Activated T-helper 1 cell treated with anti-CD3 and anti-CD28 coated beads, Interleukin-12 subunit alpha, Interleukin-12 subunit beta, Interleukin-2, Interleukin-4 antibody, amounts not matched to agents 30 ng/mL and 10 ng/mL and 1 ng/mL, durations not matched to agents 14 hours and 24 hours and 36 hours (primary cell): ENCODE results near the gene PROSER2. TPM values are rescaled to one million over a fixed set of nuclear protein-coding genes. Genes with fewer than 3 reads are reported as not detected.

Experiments
- DNase-seq: peaks from one replicate; pipeline ENCODE4 v3.0.0; 2021; ENCODE audit warnings: low spot score
- H3K27ac Mint-ChIP-seq: one replicate; pipeline ENCODE4 v1.8.0; 2021; ENCODE audit warnings: mild to moderate bottlenecking, mixed read lengths
- H3K27me3 Mint-ChIP-seq: one replicate; pipeline ENCODE4 v1.8.0; 2022; ENCODE audit warnings: mild to moderate bottlenecking, moderate library complexity, mixed read lengths; ENCODE audit not compliant: insufficient read depth
- H3K36me3 Mint-ChIP-seq: one replicate; pipeline ENCODE4 v1.8.0; 2021; ENCODE audit warnings: low read depth, mixed read lengths
- H3K4me1 Mint-ChIP-seq: one replicate; pipeline ENCODE4 v1.8.0; 2021; ENCODE audit warnings: low read depth, mixed read lengths
- H3K4me3 Mint-ChIP-seq: one replicate; pipeline ENCODE4 v1.8.0; 2021; ENCODE audit warnings: mild to moderate bottlenecking, moderate library complexity, mixed read lengths
- H3K9me3 Mint-ChIP-seq: one replicate; pipeline ENCODE4 v1.8.0; 2021; ENCODE audit warnings: mixed read lengths
- intact Hi-C: fragments of 100-400 bp; cut with micrococcal nuclease; formaldehyde crosslinking; loops from one replicate; pipeline ENCODE4 v1.15.1; 2024
- total RNA-seq: library from RNA; stranded (reverse); gene quantifications from 2 replicates; pipeline ENCODE4 v1.2.3, GENCODE V29; 2022

PROSER2 gene
- total RNA-seq, 1 donor from 2014 or later, result 0.39 TPM

DNA sequence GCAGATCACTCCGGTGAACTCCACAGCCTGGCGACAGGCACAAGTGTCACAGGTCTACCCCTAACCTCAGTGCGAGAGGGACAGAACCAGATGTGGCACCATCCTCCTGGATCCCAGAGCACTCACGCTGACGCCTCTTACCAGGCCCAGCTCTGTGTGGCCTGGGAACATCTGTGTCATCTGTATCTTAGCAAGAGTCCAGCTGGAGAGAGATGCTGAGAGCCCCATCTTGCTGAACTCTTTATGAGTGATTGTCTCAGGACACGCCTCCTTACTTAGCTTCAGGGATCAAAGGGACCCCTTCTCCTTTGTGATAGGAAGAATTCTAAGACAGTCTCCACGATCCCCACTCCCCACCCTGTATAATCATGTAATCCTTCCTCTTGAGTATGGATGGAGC is 10.0 kb upstream of the PROSER2 start:
- Mint-ChIP-seq H3K9me3 (no peaks in the 10 kb centered on the region), H3K27ac (no peak overlapping the region), H3K27me3 (peaks cover 15% of the 10 kb centered on the region), H3K36me3 (no peaks in the 10 kb centered on the region), H3K4me3 (no peak overlapping the region), H3K4me1 (no peaks in the 10 kb centered on the region)
- no peak for DNase-seq
- intact Hi-C loops, result no loop called here

GRCh38 chr10:11813855-11814567 is 9.1 kb upstream of the PROSER2 start:
- no peak overlapping the region for H3K4me3 Mint-ChIP-seq
- no peaks in the 10 kb centered on the region for H3K4me1 Mint-ChIP-seq
- intact Hi-C loops, result no loop called here
- no peaks in the 10 kb centered on the region for H3K9me3 Mint-ChIP-seq
- H3K27me3 Mint-ChIP-seq, result peaks cover 11% of the 10 kb centered on the region
- DNase-seq, result no peak
- H3K36me3 Mint-ChIP-seq, result no peaks in the 10 kb centered on the region
- no peak overlapping the region for H3K27ac Mint-ChIP-seq

- no peak for DNase-seq
- Mint-ChIP-seq H3K27ac (no peak overlapping the region), H3K36me3 (no peaks in the 10 kb centered on the region), H3K4me1 (peaks cover 7% of the 10 kb centered on the region), H3K4me3 (no peak overlapping the region), H3K9me3 (no peaks in the 10 kb centered on the region), H3K27me3 (peaks cover 23% of the 10 kb centered on the region)
- intact Hi-C loops, result no loop called here
Measured at GRCh38 chr10:11819027-11819426, 4.1 kb upstream of the PROSER2 start.

DNA sequence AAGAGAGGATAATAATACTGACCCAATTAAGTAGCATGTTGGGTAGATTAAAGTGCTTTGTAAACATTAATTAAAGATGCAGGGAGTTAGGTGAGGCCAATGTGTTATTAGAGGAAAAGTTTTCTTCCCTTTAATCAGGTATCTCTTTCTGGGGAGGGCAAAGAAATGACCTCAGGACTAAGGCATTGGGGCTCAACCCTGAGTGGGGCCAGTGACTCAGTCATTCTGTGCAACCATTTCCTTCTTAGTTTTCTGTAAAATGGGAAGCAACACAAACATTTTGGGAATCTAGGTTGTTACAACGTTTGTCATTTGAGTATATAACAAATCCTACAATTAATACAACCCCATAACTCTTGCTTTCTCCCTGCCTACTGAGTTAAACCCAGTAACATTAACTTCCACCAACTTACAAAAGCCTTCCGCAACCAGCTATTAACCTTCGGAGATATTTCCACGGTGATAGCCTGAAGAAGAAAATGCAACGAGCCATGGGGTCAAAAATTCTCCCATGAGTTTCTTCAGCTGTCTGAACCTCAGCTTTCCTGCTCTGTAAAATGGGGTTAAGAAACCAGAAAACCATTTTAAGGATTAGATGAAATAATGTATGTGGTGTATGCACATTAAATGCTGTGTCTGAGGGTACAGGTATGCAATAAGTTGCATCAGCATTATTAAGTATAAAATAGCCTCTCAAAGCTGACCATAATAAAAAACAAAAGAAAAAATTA is 965 bp upstream of the PROSER2 start:
- intact Hi-C loops, result loop anchor here (5.0 kb wide), 1 partner anchor 40 kb away; no protein-coding TSS in a partner anchor
- DNase-seq, result no peak
- no peak overlapping the region for H3K4me3 Mint-ChIP-seq
- H3K36me3 Mint-ChIP-seq, result no peaks in the 10 kb centered on the region
- peaks cover 45% of the 10 kb centered on the region for H3K27me3 Mint-ChIP-seq
- H3K9me3 Mint-ChIP-seq, result no peaks in the 10 kb centered on the region
- peaks cover 8% of the 10 kb centered on the region for H3K4me1 Mint-ChIP-seq
- H3K27ac Mint-ChIP-seq, result no peak overlapping the region

GRCh38 chr10:11822809-11823121 is 391 bp upstream of the PROSER2 start:
- H3K9me3 Mint-ChIP-seq, result no peaks in the 10 kb centered on the region
- H3K27me3 Mint-ChIP-seq, result peaks cover 48% of the 10 kb centered on the region
- H3K27ac Mint-ChIP-seq, result no peak overlapping the region
- intact Hi-C loops, result loop anchor here (5.0 kb wide), 1 partner anchor 40 kb away; no protein-coding TSS in a partner anchor
- peaks cover 8% of the 10 kb centered on the region for H3K4me1 Mint-ChIP-seq
- no peak overlapping the region for H3K4me3 Mint-ChIP-seq
- DNase-seq, result no peak
- H3K36me3 Mint-ChIP-seq, result no peaks in the 10 kb centered on the region

DNA sequence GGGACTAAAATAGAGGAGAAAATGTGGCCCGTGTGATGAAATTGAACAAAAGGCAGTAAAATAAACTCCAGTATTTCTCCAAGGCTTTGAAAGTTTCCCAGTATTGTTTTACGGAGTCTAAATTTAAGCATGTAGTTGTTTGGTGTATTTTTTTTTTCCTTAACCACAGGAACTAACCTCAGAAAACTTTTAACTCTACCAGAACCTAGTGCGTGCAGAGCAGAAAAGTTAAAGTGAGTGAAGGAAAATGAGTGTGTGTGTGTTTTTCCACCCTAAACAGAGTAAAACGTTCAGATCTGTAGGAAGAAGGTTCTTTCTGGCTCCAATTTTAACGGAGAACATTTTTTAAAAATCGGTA is 812 bp downstream of the PROSER2 start:
- peak overlapping the region; percentile 69 for H3K4me3 Mint-ChIP-seq
- DNase-seq, result no peak
- peaks cover 52% of the 10 kb centered on the region for H3K27me3 Mint-ChIP-seq
- intact Hi-C loops, result loop anchor here (5.0 kb wide), 1 partner anchor 42 kb away; no protein-coding TSS in a partner anchor
- H3K9me3 Mint-ChIP-seq, result no peaks in the 10 kb centered on the region
- H3K4me1 Mint-ChIP-seq, result peaks cover 8% of the 10 kb centered on the region
- H3K27ac Mint-ChIP-seq, result peak overlapping the region; percentile 30
- no peaks in the 10 kb centered on the region for H3K36me3 Mint-ChIP-seq

DNA sequence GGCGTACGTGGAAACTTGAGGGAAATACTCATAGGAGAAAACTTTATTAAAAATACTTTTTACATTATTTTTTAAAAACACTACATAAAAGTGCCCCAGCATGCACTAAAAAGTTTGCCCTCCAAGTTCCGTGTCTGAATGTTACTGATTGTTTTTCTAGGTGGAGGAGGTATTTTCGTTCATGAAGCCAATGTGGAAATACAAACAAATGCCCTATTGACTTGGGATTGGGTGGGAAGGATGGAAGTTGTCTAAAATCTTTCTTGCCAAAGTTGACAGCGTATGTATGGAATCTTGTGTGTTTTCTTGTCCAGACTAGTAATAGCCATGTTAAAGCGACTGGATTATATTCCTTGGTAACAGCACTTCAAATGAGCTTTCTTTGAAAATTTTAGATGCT is 1.2 kb downstream of the PROSER2 start:
- DNase-seq, result no peak
- intact Hi-C loops, result loop anchor here (5.0 kb wide), 1 partner anchor 42 kb away; no protein-coding TSS in a partner anchor
- H3K4me3 Mint-ChIP-seq, result no peak overlapping the region
- no peaks in the 10 kb centered on the region for H3K9me3 Mint-ChIP-seq
- H3K36me3 Mint-ChIP-seq, result no peaks in the 10 kb centered on the region
- H3K4me1 Mint-ChIP-seq, result peaks cover 8% of the 10 kb centered on the region
- peaks cover 52% of the 10 kb centered on the region for H3K27me3 Mint-ChIP-seq
- H3K27ac Mint-ChIP-seq, result no peak overlapping the region

DNA sequence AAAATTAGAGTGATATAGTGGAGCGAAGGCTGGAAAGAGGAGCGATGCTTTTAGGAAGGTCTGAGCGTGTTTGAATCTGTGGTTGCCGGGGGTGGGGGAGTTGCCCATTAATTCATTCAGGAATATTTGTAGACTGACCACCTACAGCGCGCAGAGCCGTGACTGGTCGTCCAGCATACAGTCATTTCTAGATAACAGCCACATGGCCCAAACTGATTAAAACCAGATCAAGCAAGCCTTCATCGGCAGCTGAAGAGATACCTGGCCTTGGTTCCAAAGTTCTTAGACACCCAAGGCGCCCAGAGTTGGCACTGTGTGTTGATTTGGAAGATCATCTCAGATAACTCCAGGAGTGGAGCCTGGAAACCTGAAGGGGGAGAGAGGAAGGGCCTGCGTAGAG is 1.7 kb downstream of the PROSER2 start:
- no peaks in the 10 kb centered on the region for H3K36me3 Mint-ChIP-seq
- H3K27me3 Mint-ChIP-seq, result peaks cover 52% of the 10 kb centered on the region
- peaks cover 4% of the 10 kb centered on the region for H3K4me1 Mint-ChIP-seq
- DNase-seq, result no peak
- no peak overlapping the region for H3K4me3 Mint-ChIP-seq
- H3K9me3 Mint-ChIP-seq, result no peaks in the 10 kb centered on the region
- intact Hi-C loops, result loop anchor here (5.0 kb wide), 1 partner anchor 43 kb away; no protein-coding TSS in a partner anchor
- no peak overlapping the region for H3K27ac Mint-ChIP-seq

DNA sequence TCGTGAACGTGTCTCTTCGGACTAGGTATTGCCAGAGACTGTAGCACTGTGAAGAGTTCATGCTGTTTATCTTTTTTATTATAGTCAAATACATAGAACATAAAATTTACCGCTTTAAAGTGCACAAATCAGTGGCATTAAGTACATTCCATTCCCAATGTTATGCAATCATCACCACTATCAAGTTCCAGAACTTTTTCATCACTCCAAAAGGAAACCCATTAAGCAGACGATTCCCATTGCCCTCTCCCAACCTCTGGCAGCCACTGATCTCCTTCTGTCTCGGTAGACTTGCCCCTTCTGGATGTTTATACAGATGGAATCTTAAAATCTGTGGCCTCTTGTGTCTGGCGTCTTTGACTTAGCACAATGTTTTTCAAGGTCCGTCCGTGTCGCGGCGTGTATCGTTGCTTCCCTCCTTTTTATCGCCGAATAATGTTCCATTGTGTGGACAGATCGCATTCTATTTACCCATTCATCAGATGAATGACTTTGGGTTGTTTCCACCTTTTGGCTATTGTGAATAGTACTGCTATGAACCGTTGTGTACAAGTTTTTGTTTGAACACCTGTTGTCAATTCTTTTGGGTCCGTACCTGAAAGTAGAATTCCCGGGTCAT is 2.7 kb downstream of the PROSER2 start:
- no peaks in the 10 kb centered on the region for H3K9me3 Mint-ChIP-seq
- peaks cover 52% of the 10 kb centered on the region for H3K27me3 Mint-ChIP-seq
- no peak overlapping the region for H3K27ac Mint-ChIP-seq
- no peak overlapping the region for H3K4me3 Mint-ChIP-seq
- no peak for DNase-seq
- peaks cover 4% of the 10 kb centered on the region for H3K4me1 Mint-ChIP-seq
- intact Hi-C loops, result no loop called here
- H3K36me3 Mint-ChIP-seq, result no peaks in the 10 kb centered on the region

DNA sequence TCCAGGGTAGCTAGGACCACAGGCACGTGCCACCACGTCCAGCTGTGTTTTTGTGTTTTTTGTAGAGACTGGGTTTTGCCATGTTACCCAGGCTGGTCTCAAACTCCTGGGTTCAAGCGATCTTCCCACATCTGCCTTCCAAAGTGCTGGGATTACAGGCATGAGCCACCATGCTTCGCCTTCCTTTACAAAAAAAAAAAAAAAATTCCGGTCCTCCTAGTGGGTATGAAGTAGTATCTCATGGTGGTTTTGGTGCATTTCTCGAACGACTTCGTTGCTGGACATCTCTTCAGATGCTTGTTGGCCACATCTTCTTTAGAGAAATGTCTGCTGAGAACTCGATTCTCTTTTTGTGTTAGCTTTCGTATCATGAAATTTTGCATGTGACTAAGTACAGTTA is 3.9 kb downstream of the PROSER2 start:
- Mint-ChIP-seq H3K4me3 (no peak overlapping the region), H3K36me3 (no peaks in the 10 kb centered on the region), H3K9me3 (no peaks in the 10 kb centered on the region), H3K27ac (no peak overlapping the region), H3K27me3 (peaks cover 47% of the 10 kb centered on the region), H3K4me1 (peaks cover 4% of the 10 kb centered on the region)
- intact Hi-C loops, result no loop called here
- DNase-seq, result no peak

DNA sequence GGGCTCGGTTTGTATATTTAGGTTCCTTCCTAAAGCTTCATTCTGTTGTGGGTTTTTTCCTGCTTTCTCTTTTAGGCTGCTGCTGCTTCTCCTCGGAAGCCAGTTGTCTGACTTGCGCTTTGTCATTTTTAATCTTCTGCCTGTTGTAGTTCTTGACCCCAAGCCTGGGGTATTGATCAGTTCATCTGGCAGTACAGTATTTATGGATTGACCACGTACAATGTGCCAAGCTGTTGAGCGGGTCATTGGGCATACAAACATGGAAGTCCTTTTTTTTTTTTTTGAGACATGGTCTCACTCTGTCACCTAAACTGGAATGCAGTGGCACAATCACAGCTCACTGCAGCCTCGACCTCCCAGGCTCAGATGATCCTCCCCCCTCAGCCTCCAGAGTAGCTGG is 4.3 kb downstream of the PROSER2 start:
- H3K9me3 Mint-ChIP-seq, result no peaks in the 10 kb centered on the region
- H3K27me3 Mint-ChIP-seq, result peaks cover 47% of the 10 kb centered on the region
- DNase-seq, result no peak
- H3K4me1 Mint-ChIP-seq, result peaks cover 4% of the 10 kb centered on the region
- no peak overlapping the region for H3K4me3 Mint-ChIP-seq
- H3K27ac Mint-ChIP-seq, result no peak overlapping the region
- H3K36me3 Mint-ChIP-seq, result no peaks in the 10 kb centered on the region
- intact Hi-C loops, result no loop called here

GRCh38 chr10:11828682-11829284 is 5.6 kb downstream of the PROSER2 start:
- H3K27me3 Mint-ChIP-seq, result peaks cover 48% of the 10 kb centered on the region

More at GRCh38 chr10:11828682-11829284, 5.6 kb downstream of the PROSER2 start:
- Mint-ChIP-seq H3K9me3 (no peaks in the 10 kb centered on the region), H3K27ac (no peak overlapping the region), H3K36me3 (no peaks in the 10 kb centered on the region), H3K4me1 (peaks cover 4% of the 10 kb centered on the region), H3K4me3 (no peak overlapping the region)
- no peak for DNase-seq
- intact Hi-C loops, result no loop called here
